PC-3 (cell line): ENCODE data around the gene FTL.

Experiments used
- CTCF ChIP-seq: fragments of 300-600 bp; sonication (generic); conservative IDR thresholded peaks from 2 replicates; pipeline ENCODE4 v1.5.1; 2017; ENCODE audit warnings: antibody characterized with exemption, low read depth, mild to moderate bottlenecking, low read length
- EZH2 ChIP-seq: fragments of 300-600 bp; sonication (generic); IDR thresholded peaks from one replicate; pipeline ENCODE4 v1.6.1; 2017; ENCODE audit warnings: antibody characterized with exemption, mild to moderate bottlenecking, low read length; ENCODE audit not compliant: unreplicated experiment
- EZH2phosphoT487 ChIP-seq: fragments of 300-600 bp; sonication (generic); IDR thresholded peaks from 2 replicates; pipeline ENCODE4 v1.6.1; 2018; ENCODE audit warnings: mild to moderate bottlenecking, antibody characterized with exemption, low read length, borderline replicate concordance

DNA sequence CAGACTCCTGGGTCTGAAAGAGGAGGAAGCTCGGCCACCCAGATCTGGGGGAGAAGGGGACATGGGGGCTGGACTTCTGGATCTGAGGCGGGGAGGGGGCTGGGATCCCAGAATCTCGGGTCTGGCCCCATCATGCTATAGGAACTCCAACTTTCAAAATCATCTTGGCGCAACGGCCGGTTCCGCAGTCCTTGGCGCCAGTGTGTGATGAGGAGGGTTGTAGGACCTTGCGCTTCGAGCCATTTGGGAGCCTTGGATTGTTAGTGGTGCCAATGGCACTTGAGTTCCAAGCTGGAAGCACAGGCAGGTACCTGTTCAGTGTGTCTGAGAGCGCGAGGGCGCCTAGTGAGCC, 28.9 kb downstream of the FTL start:
- TF ChIP-seq CTCF (no peak), EZH2phosphoT487 (no peak), EZH2 (no peak)
